ENCODE data around the gene AXIN1. TPM values are rescaled to one million over a fixed set of nuclear protein-coding genes. Genes with fewer than 3 reads are reported as not detected.

Gene AXIN1
- polyA plus RNA-seq, 1 experiment = 3.5 TPM

DNA sequence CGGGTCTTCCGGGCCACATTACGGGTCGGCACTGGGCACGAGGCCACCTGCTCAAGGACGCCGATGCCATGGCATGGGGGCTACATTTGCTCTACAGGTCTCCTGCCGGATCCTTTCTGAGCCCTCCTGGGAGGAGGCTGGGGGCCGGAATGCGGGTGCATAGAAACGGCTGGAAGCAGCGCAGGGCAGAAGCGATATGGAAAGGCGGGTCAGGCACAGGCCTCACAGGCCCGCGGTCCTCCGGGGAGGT is 28.4 kb downstream of the AXIN1 start:
- POLR2A ChIA-PET = no interaction called here
- DNase-seq (ENCODE audit: low read depth, low spot score) = no peak
- H3K4me3 ChIP-seq (ENCODE audit: low read depth, low read length) = no peak overlapping the region
- H3K27me3 ChIP-seq (ENCODE audit: control insufficient read depth, insufficient read depth, low read length) = no peaks in the 10 kb centered on the region
- H3K9me3 ChIP-seq (ENCODE audit: control insufficient read depth, insufficient read depth, low read length) = no peaks in the 10 kb centered on the region; the same call in 1 of the 2 replicates
- TF ChIP-seq, protein P1, sequence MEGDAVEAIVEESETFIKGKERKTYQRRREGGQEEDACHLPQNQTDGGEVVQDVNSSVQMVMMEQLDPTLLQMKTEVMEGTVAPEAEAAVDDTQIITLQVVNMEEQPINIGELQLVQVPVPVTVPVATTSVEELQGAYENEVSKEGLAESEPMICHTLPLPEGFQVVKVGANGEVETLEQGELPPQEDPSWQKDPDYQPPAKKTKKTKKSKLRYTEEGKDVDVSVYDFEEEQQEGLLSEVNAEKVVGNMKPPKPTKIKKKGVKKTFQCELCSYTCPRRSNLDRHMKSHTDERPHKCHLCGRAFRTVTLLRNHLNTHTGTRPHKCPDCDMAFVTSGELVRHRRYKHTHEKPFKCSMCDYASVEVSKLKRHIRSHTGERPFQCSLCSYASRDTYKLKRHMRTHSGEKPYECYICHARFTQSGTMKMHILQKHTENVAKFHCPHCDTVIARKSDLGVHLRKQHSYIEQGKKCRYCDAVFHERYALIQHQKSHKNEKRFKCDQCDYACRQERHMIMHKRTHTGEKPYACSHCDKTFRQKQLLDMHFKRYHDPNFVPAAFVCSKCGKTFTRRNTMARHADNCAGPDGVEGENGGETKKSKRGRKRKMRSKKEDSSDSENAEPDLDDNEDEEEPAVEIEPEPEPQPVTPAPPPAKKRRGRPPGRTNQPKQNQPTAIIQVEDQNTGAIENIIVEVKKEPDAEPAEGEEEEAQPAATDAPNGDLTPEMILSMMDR (IDR thresholded peaks at IDR 0.05; ENCODE audit: low read depth, low read length) = no peak
- CTCF ChIA-PET = interaction anchor here (0.6 kb wide), 1 partner anchor 218 kb away, joined by 4 read pairs; no protein-coding TSS in a partner anchor
- H3K27ac ChIP-seq (ENCODE audit: low read depth, low read length) = no peak overlapping the region

DNA sequence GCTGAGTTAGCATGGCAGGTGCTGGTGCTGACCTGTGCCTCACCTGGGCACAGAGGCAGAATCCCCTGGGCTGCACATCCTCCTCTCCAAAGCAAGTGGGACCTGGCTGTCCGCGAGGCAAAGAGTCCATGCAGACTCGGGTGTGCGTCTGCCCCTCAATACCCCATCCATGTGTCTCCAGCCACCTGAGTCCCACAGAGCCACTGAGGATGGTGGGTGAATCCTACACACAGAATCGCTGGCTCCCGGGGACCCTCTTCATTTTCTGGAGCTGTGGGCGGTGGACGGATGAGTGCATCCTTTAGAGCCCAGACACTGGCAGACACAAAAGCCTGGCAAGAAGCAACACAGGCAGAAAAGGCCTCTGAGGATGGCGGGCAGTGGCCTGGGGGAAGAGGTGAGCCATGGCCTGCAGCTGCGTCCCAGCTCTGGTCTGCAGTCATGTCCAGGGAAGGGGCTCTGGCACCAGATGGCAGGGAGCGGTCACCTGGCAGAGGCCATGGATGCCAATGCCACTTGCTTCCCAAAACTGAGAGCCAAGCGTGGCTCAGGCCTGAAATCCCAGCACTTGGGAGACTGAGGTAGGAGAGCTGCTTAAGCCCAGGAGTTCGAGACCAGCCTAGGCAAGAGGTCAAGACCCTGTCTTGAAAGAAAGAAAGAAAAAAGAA is 29.9 kb downstream of the AXIN1 start:
- no peak for DNase-seq (ENCODE audit: low read depth, low spot score)
- Histone ChIP-seq H3K9me3 (ENCODE audit: control insufficient read depth, insufficient read depth, low read length) (no peaks in the 10 kb centered on the region; the same call in 1 of the 2 replicates), H3K27me3 (ENCODE audit: control insufficient read depth, insufficient read depth, low read length) (no peaks in the 10 kb centered on the region), H3K27ac (ENCODE audit: low read depth, low read length) (no peak overlapping the region), H3K4me3 (ENCODE audit: low read depth, low read length) (no peak overlapping the region)
- POLR2A ChIA-PET = no interaction called here
- TF ChIP-seq, protein P1 (IDR thresholded peaks at IDR 0.05; ENCODE audit: low read depth, low read length) = no peak
- CTCF ChIA-PET = no interaction called here

DNA sequence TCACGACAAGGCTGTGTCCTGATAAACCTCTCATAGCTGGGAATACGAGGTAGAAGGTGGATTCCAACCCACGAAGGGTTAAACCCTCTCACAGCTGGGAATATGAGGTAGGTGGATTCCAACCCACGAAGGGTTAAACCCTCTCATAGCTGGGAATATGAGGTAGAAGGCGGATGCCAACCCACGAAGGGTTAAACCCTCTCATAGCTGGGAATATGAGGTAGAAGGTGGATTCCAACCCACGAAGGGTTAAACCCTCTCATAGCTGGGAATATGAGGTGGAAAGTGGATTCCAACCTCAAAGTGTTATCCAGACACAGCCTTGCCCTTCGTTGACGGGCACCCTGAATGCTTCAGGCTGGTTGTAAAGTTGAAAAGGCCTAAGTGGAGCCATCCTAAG is 31.0 kb downstream of the AXIN1 start:
- CTCF ChIA-PET = interaction anchor here (0.7 kb wide), 1 partner anchor 224 kb away, joined by 5 read pairs; no protein-coding TSS in a partner anchor
- Histone ChIP-seq H3K27ac (ENCODE audit: low read depth, low read length) (no peak overlapping the region), H3K27me3 (ENCODE audit: control insufficient read depth, insufficient read depth, low read length) (no peaks in the 10 kb centered on the region), H3K4me3 (ENCODE audit: low read depth, low read length) (no peak overlapping the region), H3K9me3 (ENCODE audit: control insufficient read depth, insufficient read depth, low read length) (no peaks in the 10 kb centered on the region; the same call in 1 of the 2 replicates)
- TF ChIP-seq, protein P1 (IDR thresholded peaks at IDR 0.05; ENCODE audit: low read depth, low read length) = no peak
- POLR2A ChIA-PET = no interaction called here
- no peak for DNase-seq (ENCODE audit: low read depth, low spot score)

DNA sequence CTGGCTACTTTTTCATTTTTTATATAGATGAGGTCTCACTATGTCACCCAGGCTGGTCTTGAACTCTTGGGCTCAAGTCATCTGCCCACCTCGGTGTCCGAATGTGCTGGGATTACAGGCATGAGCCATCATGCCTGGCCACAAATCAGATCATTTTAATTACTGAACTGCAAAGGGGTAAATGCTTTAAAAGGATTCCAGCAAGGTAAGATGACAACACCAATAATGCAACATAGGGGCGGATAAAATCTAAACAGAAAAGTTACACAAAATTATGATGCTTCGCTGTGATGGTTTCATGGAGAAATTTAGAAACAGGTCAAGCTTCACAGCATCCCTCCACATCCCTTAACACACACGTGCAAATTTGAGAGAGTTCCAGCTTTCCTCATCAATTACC is 32.3 kb downstream of the AXIN1 start:
- CTCF ChIA-PET = interaction anchor here (0.9 kb wide), 1 partner anchor 33 kb away, joined by 3 read pairs; no protein-coding TSS in a partner anchor
- Histone ChIP-seq H3K4me3 (ENCODE audit: low read depth, low read length) (no peak overlapping the region), H3K9me3 (ENCODE audit: control insufficient read depth, insufficient read depth, low read length) (no peaks in the 10 kb centered on the region; the same call in 1 of the 2 replicates), H3K27ac (ENCODE audit: low read depth, low read length) (no peak overlapping the region), H3K27me3 (ENCODE audit: control insufficient read depth, insufficient read depth, low read length) (no peaks in the 10 kb centered on the region)
- TF ChIP-seq, protein P1 (IDR thresholded peaks at IDR 0.05; ENCODE audit: low read depth, low read length) = no peak
- POLR2A ChIA-PET = no interaction called here
- no peak for DNase-seq (ENCODE audit: low read depth, low spot score)

DNA sequence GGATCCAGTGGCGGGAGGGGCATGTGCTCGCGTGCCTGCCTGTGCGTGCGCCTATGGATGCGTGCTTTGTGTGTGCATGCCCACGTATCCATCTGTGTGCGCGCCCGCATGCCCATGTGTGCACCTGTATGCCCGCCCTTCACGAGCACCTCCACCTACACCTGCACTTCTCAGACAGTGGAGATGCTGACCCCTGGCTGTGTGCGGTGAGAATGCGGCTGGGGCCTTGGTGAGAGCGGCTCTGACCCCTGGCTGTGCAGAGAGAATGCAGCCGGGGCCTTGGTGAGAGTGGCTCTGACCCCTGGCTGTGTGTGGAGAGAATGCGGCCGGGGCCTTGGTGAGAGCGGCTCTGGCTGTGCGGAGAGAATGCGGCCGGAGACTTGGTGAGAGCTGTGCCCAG is 33.9 kb downstream of the AXIN1 start:
- no peaks in the 10 kb centered on the region for H3K27me3 ChIP-seq (ENCODE audit: control insufficient read depth, insufficient read depth, low read length)
- H3K9me3 ChIP-seq (ENCODE audit: control insufficient read depth, insufficient read depth, low read length) = no peaks in the 10 kb centered on the region
- POLR2A ChIA-PET = no interaction called here
- CTCF ChIA-PET = no interaction called here
- H3K27ac ChIP-seq (ENCODE audit: low read depth, low read length) = no peak overlapping the region
- TF ChIP-seq, protein P1 (IDR thresholded peaks at IDR 0.05; ENCODE audit: low read depth, low read length) = no peak
- no peak for DNase-seq (ENCODE audit: low read depth, low spot score)
- no peak overlapping the region for H3K4me3 ChIP-seq (ENCODE audit: low read depth, low read length)
